HG02623 (cell line): Measurements from ENCODE around the gene INSYN2B.

Source experiments
- ATAC-seq: cut with Tn5 transposase; IDR thresholded peaks from one replicate; pipeline ENCODE4 v1.9.1; 2021; ENCODE audit warnings: moderate library complexity; ENCODE audit not compliant: unreplicated experiment

The INSYN2B gene

GRCh38 chr5:169980418-169981053 lies at the start of gene INSYN2B:
INSYN2B (minus strand) TSS chr5:169980495; CDS start chr5:169883898, 96,597 bp downstream.
- peak; percentile 54 for ATAC-seq

GRCh38 chr5:170028124-170028523 lies 47.8 kb upstream of the INSYN2B start:
- ATAC-seq, result no peak

GRCh38 chr5:170025853-170026252 lies 45.6 kb upstream of the INSYN2B start:
- no peak for ATAC-seq

GRCh38 chr5:170021506-170021905 lies 41.2 kb upstream of the INSYN2B start:
- no peak for ATAC-seq

GRCh38 chr5:170020423-170020822 lies 40.1 kb upstream of the INSYN2B start:
- no peak for ATAC-seq

- ATAC-seq, result no peak
These were observed 32.3 kb upstream of the INSYN2B start for GRCh38 chr5:170012622-170013021.

GRCh38 chr5:170011751-170012150 lies 31.5 kb upstream of the INSYN2B start:
- ATAC-seq, result no peak

- ATAC-seq, result no peak
These were observed 30.3 kb upstream of the INSYN2B start for GRCh38 chr5:170010595-170010994.

GRCh38 chr5:170008376-170008775 lies 28.1 kb upstream of the INSYN2B start:
- no peak for ATAC-seq

GRCh38 chr5:170006021-170006420 lies 25.7 kb upstream of the INSYN2B start:
- ATAC-seq, result no peak

GRCh38 chr5:170000155-170000554 lies 19.9 kb upstream of the INSYN2B start:
- no peak for ATAC-seq

GRCh38 chr5:169999621-170000020 lies 19.3 kb upstream of the INSYN2B start:
- no peak for ATAC-seq

- ATAC-seq, result no peak
These were observed 17.5 kb upstream of the INSYN2B start for GRCh38 chr5:169997798-169998197.

- ATAC-seq, result no peak
These were observed 13.1 kb upstream of the INSYN2B start for GRCh38 chr5:169993485-169993790.

GRCh38 chr5:169992789-169993484 lies 12.6 kb upstream of the INSYN2B start:
- ATAC-seq, result no peak

- ATAC-seq, result no peak
These were observed 11.0 kb upstream of the INSYN2B start for GRCh38 chr5:169991115-169991869.

GRCh38 chr5:169989365-169989764 lies 9.1 kb upstream of the INSYN2B start:
- no peak for ATAC-seq

- ATAC-seq, result no peak
These were observed 8.7 kb upstream of the INSYN2B start for GRCh38 chr5:169988947-169989346.

- ATAC-seq, result no peak
These were observed 7.9 kb upstream of the INSYN2B start for GRCh38 chr5:169988206-169988605.

GRCh38 chr5:169979871-169980270 lies 424 bp downstream of the INSYN2B start:
- ATAC-seq, result no peak

GRCh38 chr5:169978714-169979113 lies 1.6 kb downstream of the INSYN2B start:
- no peak for ATAC-seq

GRCh38 chr5:169974121-169974770 lies 6.0 kb downstream of the INSYN2B start:
- no peak for ATAC-seq
